PC-3 (cell line): ENCODE data around the gene RBM10. TPM values are rescaled to one million over a fixed set of nuclear protein-coding genes. Genes with fewer than 3 reads are reported as not detected.
"Not testable (repeated sequence)": the region's sequence is repeated elsewhere in the genome, so short reads cannot be mapped to it uniquely, and the experiment has no call there.

Experiments
- ATAC-seq: fragments of 200-7000 bp; cut with Tn5 transposase; 2 replicates; pipeline ENCODE4 v1.9.1; 2020; ENCODE audit warnings: mild to moderate bottlenecking, moderate library complexity
- BruUV-seq: library from RNA; stranded (reverse); fragments of 400-500 nt; replicated peaks from 2 replicates; lab custom pipeline; 2021; lab: Mats Ljungman, UMichigan
- CTCF ChIA-PET: fragments of 300-600 bp; sonication (Branson Sonifier 250); formaldehyde crosslinking; loops from one replicate; lab custom pipeline; 2022; ENCODE audit warnings: antibody characterized with exemption; lab: Charles Lee
- POLR2A ChIA-PET: fragments of 300-600 bp; sonication (Branson Sonifier 250); formaldehyde crosslinking; loops from one replicate; lab custom pipeline; 2022; ENCODE audit warnings: antibody characterized with exemption; ENCODE audit not compliant: unreplicated experiment; lab: Charles Lee
- DNase-seq: peaks from one replicate; pipeline ENCODE4 v3.0.0-alpha.2; 2015
- H2AFZ ChIP-seq: fragments of 300-600 bp; sonication (generic); 2 replicates; pipeline ENCODE4 v1.6.0; 2016; ENCODE audit warnings: antibody characterized with exemption, low read length
- H3F3A ChIP-seq: fragments of 300-600 bp; sonication (generic); one replicate; pipeline ENCODE4 v1.6.0; 2017; ENCODE audit warnings: antibody characterized with exemption, low read length, control low read depth, mild to moderate bottlenecking; ENCODE audit not compliant: unreplicated experiment
- H3K27ac ChIP-seq: fragments of 300-600 bp; sonication (generic); 2 replicates; pipeline ENCODE4 v1.5.1; 2016; ENCODE audit warnings: mild to moderate bottlenecking, low read length
- H3K27me3 ChIP-seq: fragments of 300-600 bp; sonication (generic); 2 replicates; pipeline ENCODE4 v1.6.1; 2016; ENCODE audit warnings: low read length, mixed read lengths
- H3K36me3 ChIP-seq: fragments of 300-600 bp; sonication (generic); 2 replicates; pipeline ENCODE4 v1.6.1; 2016; ENCODE audit warnings: low read depth, mixed run types, low read length, mixed read lengths
- H3K4me1 ChIP-seq: fragments of 300-600 bp; sonication (generic); 2 replicates; pipeline ENCODE4 v1.5.1; 2016; ENCODE audit warnings: low read length; ENCODE audit not compliant: insufficient read depth
- H3K4me2 ChIP-seq: fragments of 300-600 bp; sonication (generic); 2 replicates; pipeline ENCODE4 v1.6.0; 2016; ENCODE audit warnings: low read length
- H3K4me3 ChIP-seq: fragments of 300-600 bp; sonication (generic); 2 replicates; pipeline ENCODE4 v1.5.1; 2016; ENCODE audit warnings: mild to moderate bottlenecking, low read length, mixed read lengths
- H3K79me2 ChIP-seq: fragments of 300-600 bp; sonication (generic); 2 replicates; pipeline ENCODE4 v1.6.1; 2017; ENCODE audit warnings: low read length, mixed read lengths
- H3K9ac ChIP-seq: fragments of 300-600 bp; sonication (generic); 2 replicates; pipeline ENCODE4 v1.6.0; 2016; ENCODE audit warnings: mild to moderate bottlenecking, low read length
- H3K9me2 ChIP-seq: fragments of 300-600 bp; sonication (generic); replicated peaks from 2 replicates; pipeline ENCODE4 v1.6.1; 2016; ENCODE audit warnings: mixed run types, low read length, mixed read lengths
- H3K9me3 ChIP-seq: fragments of 300-600 bp; sonication (generic); 2 replicates; pipeline ENCODE4 v1.6.1; 2016; ENCODE audit warnings: low read length, mixed read lengths
- H4K20me1 ChIP-seq: fragments of 300-600 bp; sonication (generic); 2 replicates; pipeline ENCODE4 v1.6.1; 2016; ENCODE audit warnings: low read length, mixed read lengths
- CTCF ChIP-seq: fragments of 300-600 bp; sonication (generic); conservative IDR thresholded peaks from 2 replicates; pipeline ENCODE4 v1.5.1; 2017; ENCODE audit warnings: antibody characterized with exemption, low read depth, mild to moderate bottlenecking, low read length
- EZH2 ChIP-seq: fragments of 300-600 bp; sonication (generic); IDR thresholded peaks from one replicate; pipeline ENCODE4 v1.6.1; 2017; ENCODE audit warnings: antibody characterized with exemption, mild to moderate bottlenecking, low read length; ENCODE audit not compliant: unreplicated experiment
- EZH2phosphoT487 ChIP-seq: fragments of 300-600 bp; sonication (generic); IDR thresholded peaks from 2 replicates; pipeline ENCODE4 v1.6.1; 2018; ENCODE audit warnings: mild to moderate bottlenecking, antibody characterized with exemption, low read length, borderline replicate concordance
- intact Hi-C: fragments of 100-400 bp; cut with micrococcal nuclease; formaldehyde crosslinking; loops from 2 replicates; pipeline ENCODE4 v1.9.0; 2023
- total RNA-seq: library from RNA; depleted of rRNA; stranded (reverse); fragments of >200 nt; gene quantifications from 2 replicates; pipeline ENCODE4 v1.2.3, GENCODE V29; 2014

Gene RBM10
- total RNA-seq, 1 experiment from 2014 or later: 71.5 TPM

GRCh38 chrX:47129157-47129898 is 15.7 kb upstream of the RBM10 start:
- peak; percentile 99 for ATAC-seq
- TF ChIP-seq EZH2phosphoT487 (no peak), CTCF (no peak), EZH2 (no peak)
- peak; percentile 96 for DNase-seq
- H3K4me1 ChIP-seq: no peaks in the 10 kb centered on the region
- intact Hi-C loops: no loop called here
- no peak overlapping the region for H3K27ac ChIP-seq
- H3K79me2 ChIP-seq: no peaks in the 10 kb centered on the region
- peak overlapping the region; percentile 62 for H3K9ac ChIP-seq
- H3K27me3 ChIP-seq: no peaks in the 10 kb centered on the region
- POLR2A ChIA-PET: interaction anchor here (0.6 kb wide), 3 partner anchors 547 to 1672 kb away, joined by 3 to 6 read pairs (median 5); partner anchors contain the start of gene HDAC6
- no peaks in the 10 kb centered on the region for H3F3A ChIP-seq
- H3K9me3 ChIP-seq: no peaks in the 10 kb centered on the region
- peak overlapping the region; percentile 77 for H3K4me3 ChIP-seq
- H4K20me1 ChIP-seq: no peaks in the 10 kb centered on the region
- TSS peak; percentile 80 for BruUV-seq
- no peaks in the 10 kb centered on the region for H3K36me3 ChIP-seq
- CTCF ChIA-PET: interaction anchor here (0.6 kb wide), 1 partner anchor 11 kb away, joined by 4 read pairs; no protein-coding TSS in a partner anchor
- H3K9me2 ChIP-seq: no peaks in the 10 kb centered on the region
- H2AFZ ChIP-seq: peak overlapping the region; percentile 95
- peak overlapping the region; percentile 79 for H3K4me2 ChIP-seq

- H3K36me3 ChIP-seq: no peaks in the 10 kb centered on the region
- CTCF ChIA-PET: interaction anchor here (0.6 kb wide), 1 partner anchor 10 kb away, joined by 4 read pairs; no protein-coding TSS in a partner anchor
- POLR2A ChIA-PET: interaction anchor here (0.6 kb wide), 3 partner anchors 547 to 1672 kb away, joined by 3 to 6 read pairs (median 5); partner anchors contain the start of gene HDAC6
- no peak overlapping the region for H3K27ac ChIP-seq
- H3K4me2 ChIP-seq: peak overlapping the region; percentile 79
- no peaks in the 10 kb centered on the region for H3K27me3 ChIP-seq
- H3K4me1 ChIP-seq: no peaks in the 10 kb centered on the region
- no peaks in the 10 kb centered on the region for H4K20me1 ChIP-seq
- H3K4me3 ChIP-seq: peak overlapping the region; percentile 77
- H3K9ac ChIP-seq: peak overlapping the region; percentile 62
- intact Hi-C loops: no loop called here
- H3K9me2 ChIP-seq: no peaks in the 10 kb centered on the region
- DNase-seq (no peak), ATAC-seq (no peak)
- no peaks in the 10 kb centered on the region for H3K9me3 ChIP-seq
- peak overlapping the region; percentile 95 for H2AFZ ChIP-seq
- H3K79me2 ChIP-seq: no peaks in the 10 kb centered on the region
- BruUV-seq: no TSS peak
- H3F3A ChIP-seq: no peaks in the 10 kb centered on the region
- TF ChIP-seq CTCF (no peak), EZH2phosphoT487 (no peak), EZH2 (no peak)
Observed at GRCh38 chrX:47129899-47130358, 15.1 kb upstream of the RBM10 start.

GRCh38 chrX:47133493-47133892 is 11.5 kb upstream of the RBM10 start:
- Histone ChIP-seq H3K4me2 (no peak overlapping the region), H3K9ac (no peak overlapping the region), H3K4me1 (peaks cover 5% of the 10 kb centered on the region; the same call in 1 of the 2 replicates), H3K36me3 (no peaks in the 10 kb centered on the region), H4K20me1 (no peaks in the 10 kb centered on the region), H3K9me3 (no peaks in the 10 kb centered on the region), H3K27me3 (no peaks in the 10 kb centered on the region), H3K27ac (no peak overlapping the region), H3K4me3 (no peak overlapping the region), H3F3A (no peaks in the 10 kb centered on the region), H3K79me2 (no peaks in the 10 kb centered on the region), H2AFZ (no peak overlapping the region), H3K9me2 (no peaks in the 10 kb centered on the region)
- no peak for DNase-seq
- ATAC-seq: no peak
- ChIA-PET CTCF (no interaction called here), POLR2A (no interaction called here)
- BruUV-seq: no TSS peak
- intact Hi-C loops: no loop called here
- TF ChIP-seq EZH2: no peak
- TF ChIP-seq CTCF: no peak
- no peak for TF ChIP-seq EZH2phosphoT487

- H3K4me3 ChIP-seq, H4K20me1 ChIP-seq, H3K4me2 ChIP-seq, H3K4me1 ChIP-seq, intact Hi-C loops, H3F3A ChIP-seq, H3K9me2 ChIP-seq, H3K9ac ChIP-seq, H3K9me3 ChIP-seq, H3K79me2 ChIP-seq, H3K36me3 ChIP-seq, H3K27ac ChIP-seq, BruUV-seq, CTCF ChIA-PET, H3K27me3 ChIP-seq, H2AFZ ChIP-seq: not testable (repeated sequence)
- DNase-seq (peak; percentile 60), ATAC-seq (peak; percentile 56; the same call in 1 of the 2 replicates)
- POLR2A ChIA-PET: interaction anchor here (0.6 to 0.7 kb wide), 2 partner anchors 297 to 1962 kb away, joined by 3 to 6 read pairs; no protein-coding TSS in a partner anchor
Observed at GRCh38 chrX:47135650-47136049, 9.4 kb upstream of the RBM10 start.
